ENCODE results near the gene YY1.
"Not testable (repeated sequence)": the region's sequence is repeated elsewhere in the genome, so short reads cannot be mapped to it uniquely, and the experiment has no call there.

Gene YY1

GRCh38 chr14:100297320-100298300 is 58.7 kb downstream of the YY1 start:
- FAIRE-seq, result no peak

- no peak for FAIRE-seq
Observed at GRCh38 chr14:100298551-100299237, 59.8 kb downstream of the YY1 start.

- FAIRE-seq, result no peak
Observed at GRCh38 chr14:100299238-100299560, 60.3 kb downstream of the YY1 start.

GRCh38 chr14:100302616-100303015 is 63.7 kb downstream of the YY1 start:
- no peak for FAIRE-seq

GRCh38 chr14:100303179-100303578 is 64.2 kb downstream of the YY1 start:
- no peak for FAIRE-seq

- FAIRE-seq, result no peak
Observed at GRCh38 chr14:100303925-100304324, 65.0 kb downstream of the YY1 start.

- no peak for FAIRE-seq
Observed at GRCh38 chr14:100304825-100305323, 65.9 kb downstream of the YY1 start.

- no peak for FAIRE-seq
Observed at GRCh38 chr14:100305324-100306100, 66.6 kb downstream of the YY1 start.

- no peak for FAIRE-seq
Observed at GRCh38 chr14:100306101-100306997, 67.4 kb downstream of the YY1 start, which contains the start of gene SLC25A29. Gene SLC25A29, minus strand, starts transcription at chr14:100306444. Its CDS starts 212 bp downstream, at chr14:100306232.

GRCh38 chr14:100306998-100307765 is 68.2 kb downstream of the YY1 start:
- no peak for FAIRE-seq

- no peak for FAIRE-seq
Observed at GRCh38 chr14:100307766-100308426, 69.0 kb downstream of the YY1 start.

- FAIRE-seq, result not testable (repeated sequence)
Observed at GRCh38 chr14:100308427-100308792, 69.5 kb downstream of the YY1 start.

GRCh38 chr14:100309028-100309737 is 70.2 kb downstream of the YY1 start:
- FAIRE-seq, result no peak

- not testable (repeated sequence) for FAIRE-seq
Observed at GRCh38 chr14:100312110-100312876, 73.3 kb downstream of the YY1 start.

- FAIRE-seq, result no peak
Observed at GRCh38 chr14:100312877-100313400, 74.0 kb downstream of the YY1 start.

GRCh38 chr14:100313464-100314230 is 74.7 kb downstream of the YY1 start:
- FAIRE-seq, result no peak

- FAIRE-seq, result no peak
Observed at GRCh38 chr14:100314724-100315123, 75.8 kb downstream of the YY1 start.

- no peak for FAIRE-seq
Observed at GRCh38 chr14:100317389-100317788, 78.4 kb downstream of the YY1 start.

Measured in colon (tissue), 2 donors.